ENCODE data around the gene CPEB2. TPM values are rescaled to one million over a fixed set of nuclear protein-coding genes. Genes with fewer than 3 reads are reported as not detected.

The CPEB2 gene
- total RNA-seq, 1 donor from 2014 or later, result 30.4 TPM

DNA sequence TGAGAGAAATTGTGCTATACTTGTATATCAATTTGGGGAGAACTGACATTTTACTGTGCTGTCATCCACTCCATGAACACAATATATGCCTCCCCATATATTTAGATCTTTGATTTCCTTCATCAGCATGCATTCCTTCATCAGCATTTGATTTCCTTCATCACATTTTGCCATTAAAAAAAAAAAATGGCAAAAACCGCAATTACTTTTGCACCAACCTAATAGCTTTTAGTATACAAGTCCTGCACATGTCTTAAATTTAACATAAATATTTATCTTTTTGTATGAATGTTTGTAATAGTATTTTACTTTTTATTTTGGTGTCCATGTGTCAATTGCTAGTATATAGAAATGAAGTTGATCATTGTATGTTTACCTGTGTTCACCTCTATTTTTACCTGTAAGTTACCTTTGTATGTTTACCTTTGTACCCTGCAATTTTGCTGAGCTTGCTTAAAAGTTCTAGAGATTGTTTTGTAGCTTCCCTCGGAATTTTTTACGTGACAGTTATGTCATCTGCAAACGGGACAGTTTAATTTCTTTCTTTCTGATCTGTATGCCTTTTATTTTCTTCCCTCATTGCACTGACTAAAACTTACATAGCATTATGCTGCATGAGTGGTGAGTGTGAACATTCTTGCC, 86.2 kb downstream of the CPEB2 start:
- Histone ChIP-seq H3K4me1 (no peaks in the 10 kb centered on the region), H3K27me3 (no peaks in the 10 kb centered on the region), H3K36me3 (no peaks in the 10 kb centered on the region), H3K27ac (no peak overlapping the region), H3K4me3 (no peak overlapping the region), H3K9me3 (no peaks in the 10 kb centered on the region)
- no peak for DNase-seq (ENCODE audit: low spot score in 2 of 2)
- intact Hi-C loops (cut with DNase I), result no loop called here
- no peak for TF ChIP-seq CTCF (IDR thresholded peaks at IDR 0.05)

GRCh38 chr4:15089979-15090378, 87.7 kb downstream of the CPEB2 start:
- no peak overlapping the region for H3K4me3 ChIP-seq
- no peaks in the 10 kb centered on the region for H3K4me1 ChIP-seq
- no peaks in the 10 kb centered on the region for H3K27me3 ChIP-seq
- H3K27ac ChIP-seq, result no peak overlapping the region
- H3K9me3 ChIP-seq, result no peaks in the 10 kb centered on the region
- no peak for DNase-seq (ENCODE audit: low spot score in 2 of 2)
- no peaks in the 10 kb centered on the region for H3K36me3 ChIP-seq
- intact Hi-C loops (cut with DNase I), result no loop called here
- no peak for TF ChIP-seq CTCF (IDR thresholded peaks at IDR 0.05)

DNA sequence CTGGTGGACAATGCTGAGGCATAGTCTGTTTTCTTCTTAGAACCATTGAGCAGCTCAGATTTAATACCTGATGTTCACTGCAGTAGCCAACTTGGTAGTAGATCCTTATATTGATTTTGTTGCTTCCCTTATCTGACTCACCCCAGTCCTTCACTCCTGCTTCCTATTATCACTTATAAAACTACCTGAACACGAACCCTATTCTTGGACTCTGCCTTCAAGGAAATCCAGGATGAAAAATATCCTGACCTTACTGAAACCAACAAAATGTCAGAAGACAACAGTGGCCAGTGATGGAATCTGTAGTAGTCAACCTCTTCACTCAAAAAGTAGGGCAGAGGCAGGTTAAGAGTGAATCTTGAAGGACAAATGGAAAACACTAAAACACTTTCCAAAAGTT, 98.1 kb downstream of the CPEB2 start:
- TF ChIP-seq CTCF (IDR thresholded peaks at IDR 0.05), result no peak

GRCh38 chr4:15100994-15101695, 98.9 kb downstream of the CPEB2 start:
- Histone ChIP-seq H3K4me3 (no peak overlapping the region), H3K9me3 (peaks cover 0 to 3% of the 10 kb centered on the region in 2 donors), H3K27me3 (no peaks in the 10 kb centered on the region), H3K4me1 (no peaks in the 10 kb centered on the region), H3K36me3 (no peaks in the 10 kb centered on the region), H3K27ac (no peak overlapping the region)
- TF ChIP-seq CTCF (IDR thresholded peaks at IDR 0.05), result no peak
- no peak for DNase-seq (ENCODE audit: low spot score in 2 of 2)
- intact Hi-C loops (cut with DNase I), result no loop called here

More for the DNA sequence above, 98.1 kb downstream of the CPEB2 start:
- Histone ChIP-seq H3K27me3 (no peaks in the 10 kb centered on the region), H3K27ac (no peak overlapping the region), H3K9me3 (peaks cover 0 to 3% of the 10 kb centered on the region in 2 donors), H3K4me3 (no peak overlapping the region), H3K4me1 (no peaks in the 10 kb centered on the region), H3K36me3 (no peaks in the 10 kb centered on the region)
- no peak for DNase-seq (ENCODE audit: low spot score in 2 of 2)
- intact Hi-C loops (cut with DNase I), result no loop called here

DNA sequence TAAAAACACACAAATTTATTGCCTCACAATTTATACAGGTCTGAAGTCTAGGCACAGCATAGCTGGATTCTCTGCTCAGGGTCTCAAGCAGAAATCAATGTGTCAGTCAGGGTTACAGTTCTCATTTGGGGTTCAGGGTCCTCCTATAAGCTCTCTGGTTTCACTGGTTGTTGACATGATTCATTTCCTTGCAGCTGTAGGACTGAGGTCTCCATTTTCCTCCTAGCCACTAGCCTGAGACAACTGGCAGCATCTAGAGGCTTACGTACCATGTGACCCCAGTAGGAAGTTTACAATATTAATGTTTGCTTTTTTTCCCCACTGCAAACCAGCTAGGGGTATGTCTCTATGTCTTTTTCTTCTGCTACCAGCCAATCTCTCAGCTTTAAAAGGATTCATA, 102.5 kb downstream of the CPEB2 start:
- no peak for DNase-seq (ENCODE audit: low spot score in 2 of 2)
- intact Hi-C loops (cut with DNase I), result no loop called here
- Histone ChIP-seq H3K4me1 (no peaks in the 10 kb centered on the region), H3K36me3 (no peaks in the 10 kb centered on the region), H3K27ac (no peak overlapping the region), H3K9me3 (no peaks in the 10 kb centered on the region), H3K4me3 (no peak overlapping the region), H3K27me3 (no peaks in the 10 kb centered on the region)
- TF ChIP-seq CTCF (IDR thresholded peaks at IDR 0.05), result no peak
